ENCODE results near the gene TFF3. TPM values are rescaled to one million over a fixed set of nuclear protein-coding genes. Genes with fewer than 3 reads are reported as not detected.

Gene TFF3
- total and polyA plus RNA-seq, 2 of the 4 experiments (the other 2 are of a cell fraction): not detected

GRCh38 chr21:42330380-42331371 lies 15.5 kb upstream of the TFF3 start:
- no TSS peak for BruUV-seq (replicated peaks)
- Histone ChIP-seq H3K4ac (ENCODE audit: low read depth, low read length) (no peak overlapping the region), H3K14ac (replicated peaks; ENCODE audit: low read depth, low read length) (no peak overlapping the region), H3K9ac (ENCODE audit: low read depth, low read length) (no peak overlapping the region), H2BK5ac (ENCODE audit: low read depth, low read length, poor library complexity, severe bottlenecking) (no peak overlapping the region), H4K8ac (ENCODE audit: low read depth in 2 of 2, low read length in 2 of 2) (no peak overlapping the region), H3K56ac (ENCODE audit: extremely low read depth, insufficient read depth, low read length) (no peak overlapping the region), H3K23ac (ENCODE audit: low read depth, low read length) (no peak overlapping the region), H3K4me2 (ENCODE audit: low read depth, low read length) (no peak overlapping the region), H3K9me1 (ENCODE audit: insufficient read depth, low read length) (no peaks in the 10 kb centered on the region), H3K27me3 (ENCODE audit: control insufficient read depth, insufficient read depth, low read length) (peaks cover 14% of the 10 kb centered on the region), H2BK15ac (ENCODE audit: low read depth, low read length) (no peak overlapping the region), H4K5ac (ENCODE audit: low read depth, low read length) (no peak overlapping the region), H2AK5ac (ENCODE audit: low read depth, low read length) (no peak overlapping the region), H3K9me3 (ENCODE audit: control insufficient read depth, insufficient read depth, low read length) (no peaks in the 10 kb centered on the region; the same call in 1 of the 2 replicates), H3K4me1 (ENCODE audit: control insufficient read depth, insufficient read depth, low read length) (no peaks in the 10 kb centered on the region), H3K36me3 (ENCODE audit: control insufficient read depth, insufficient read depth, low read length) (no peaks in the 10 kb centered on the region), H4K20me1 (ENCODE audit: insufficient read depth, low read length) (no peaks in the 10 kb centered on the region), H3K4me3 (ENCODE audit: insufficient read depth, low read depth, low read length) (no peak overlapping the region), H3K27ac (ENCODE audit: insufficient read depth, low read length) (no peak overlapping the region), H2BK20ac (ENCODE audit: low read depth, low read length) (no peak overlapping the region), H3K79me1 (ENCODE audit: low read depth in 1 of 2, low read length in 2 of 2) (no peaks in the 10 kb centered on the region), H2AK9ac (replicated peaks; ENCODE audit: low read depth, low read length, poor library complexity) (no peak overlapping the region), H2AFZ (replicated peaks; ENCODE audit: low read length, poor library complexity) (no peak overlapping the region), H3K18ac (ENCODE audit: low read depth, low read length) (no peak overlapping the region), H4K91ac (ENCODE audit: insufficient read depth, low read depth, low read length) (no peak overlapping the region), H2BK120ac (ENCODE audit: low read depth, low read length) (no peak overlapping the region)
- ChIA-PET CTCF (interaction anchor here (1.5 kb wide), 1 partner anchor 50 kb away, joined by 3 read pairs; no protein-coding TSS in a partner anchor), POLR2A (ENCODE audit: unreplicated experiment) (no interaction called here)
- TF ChIP-seq USF2 (IDR thresholded peaks at IDR 0.05; ENCODE audit: low read depth, low read length): no peak
- DNase-seq (no peak), ATAC-seq (ENCODE audit: low read depth) (no peak)
- dilution Hi-C loops (cut with HindIII; ENCODE audit: low sequenced_read_pairs, unreplicated experiment) (no loop called here), in situ Hi-C loops (cut with MboI; ENCODE audit: low sequenced_read_pairs) (no loop called here), intact Hi-C loops (cut with micrococcal nuclease) (no loop called here)
- WGBS, 2 experiments (ENCODE audit: extremely low coverage in 2 of 2, insufficient read length in 1 of 2): no CpG with 5 or more reads among the region's 4 CpGs
